Nephron progenitor cell (in vitro differentiated cells): ENCODE data around the gene OPN1LW.
A peak's percentile ranks its signal among the peaks of the same experiment; 100 is the strongest.

Source experiments
- DNase-seq: peaks from one replicate; pipeline ENCODE4 v3.0.0; 2021
- H3K27ac Mint-ChIP-seq: 2 replicates; pipeline ENCODE4 v1.8.0; 2021; ENCODE audit warnings: mild to moderate bottlenecking, moderate library complexity, mixed read lengths
- H3K27me3 Mint-ChIP-seq: 2 replicates; pipeline ENCODE4 v1.8.0; 2021; ENCODE audit warnings: mild to moderate bottlenecking, low read depth, mixed read lengths; ENCODE audit not compliant: poor library complexity
- H3K36me3 Mint-ChIP-seq: 2 replicates; pipeline ENCODE4 v1.8.0; 2021; ENCODE audit warnings: low read depth, mixed read lengths
- H3K4me1 Mint-ChIP-seq: 2 replicates; pipeline ENCODE4 v1.8.0; 2021; ENCODE audit warnings: mixed read lengths
- H3K4me3 Mint-ChIP-seq: 2 replicates; pipeline ENCODE4 v1.8.0; 2021; ENCODE audit warnings: mild to moderate bottlenecking, moderate library complexity, mixed read lengths
- H3K9me3 Mint-ChIP-seq: 2 replicates; pipeline ENCODE4 v1.8.0; 2021; ENCODE audit warnings: mild to moderate bottlenecking, moderate library complexity, mixed read lengths
- CTCF ChIP-seq: fragments of 200-600 bp; sonication (generic); IDR thresholded peaks from 2 replicates; pipeline ENCODE4 v1.5.0; 2021; ENCODE audit warnings: antibody characterized with exemption

Gene OPN1LW

GRCh38 chrX:154126101-154126500, 17.9 kb upstream of the OPN1LW start:
- no peak for TF ChIP-seq CTCF
- H3K4me3 Mint-ChIP-seq, result no peak overlapping the region
- H3K27ac Mint-ChIP-seq, result no peak overlapping the region
- H3K9me3 Mint-ChIP-seq, result peaks cover 48% of the 10 kb centered on the region
- DNase-seq, result no peak
- H3K4me1 Mint-ChIP-seq, result peaks cover 4% of the 10 kb centered on the region
- H3K27me3 Mint-ChIP-seq, result peaks cover 4% of the 10 kb centered on the region
- no peaks in the 10 kb centered on the region for H3K36me3 Mint-ChIP-seq

- H3K27me3 Mint-ChIP-seq, result peaks cover 13% of the 10 kb centered on the region
- no peak for DNase-seq
- peaks cover 56% of the 10 kb centered on the region for H3K9me3 Mint-ChIP-seq
- no peak overlapping the region for H3K27ac Mint-ChIP-seq
- no peak overlapping the region for H3K4me3 Mint-ChIP-seq
- no peak for TF ChIP-seq CTCF
- no peaks in the 10 kb centered on the region for H3K36me3 Mint-ChIP-seq
- peaks cover 11% of the 10 kb centered on the region for H3K4me1 Mint-ChIP-seq
Measured at GRCh38 chrX:154131955-154132354, 12.1 kb upstream of the OPN1LW start.

GRCh38 chrX:154132366-154132765, 11.7 kb upstream of the OPN1LW start:
- Mint-ChIP-seq H3K9me3 (peaks cover 55% of the 10 kb centered on the region), H3K27me3 (peaks cover 13% of the 10 kb centered on the region), H3K36me3 (no peaks in the 10 kb centered on the region), H3K27ac (no peak overlapping the region), H3K4me3 (no peak overlapping the region), H3K4me1 (peaks cover 11% of the 10 kb centered on the region)
- DNase-seq, result no peak
- no peak for TF ChIP-seq CTCF

GRCh38 chrX:154135458-154136229, 8.4 kb upstream of the OPN1LW start:
- Mint-ChIP-seq H3K27me3 (peaks cover 19% of the 10 kb centered on the region), H3K36me3 (no peaks in the 10 kb centered on the region), H3K9me3 (peaks cover 69% of the 10 kb centered on the region), H3K4me1 (peaks cover 11% of the 10 kb centered on the region), H3K4me3 (no peak overlapping the region), H3K27ac (no peak overlapping the region)
- no peak for DNase-seq
- TF ChIP-seq CTCF, result no peak

- Mint-ChIP-seq H3K27me3 (peaks cover 16% of the 10 kb centered on the region), H3K9me3 (peaks cover 71% of the 10 kb centered on the region), H3K27ac (no peak overlapping the region), H3K36me3 (no peaks in the 10 kb centered on the region), H3K4me1 (peaks cover 11% of the 10 kb centered on the region), H3K4me3 (peak overlapping the region; percentile 76)
- peak; percentile 82 for DNase-seq
- TF ChIP-seq CTCF, result peak; percentile 68
Measured at GRCh38 chrX:154136627-154137161, 7.3 kb upstream of the OPN1LW start.

GRCh38 chrX:154138857-154139256, 5.2 kb upstream of the OPN1LW start:
- Mint-ChIP-seq H3K27me3 (peaks cover 19% of the 10 kb centered on the region), H3K9me3 (peaks cover 78% of the 10 kb centered on the region), H3K4me3 (no peak overlapping the region), H3K27ac (no peak overlapping the region), H3K4me1 (peaks cover 11% of the 10 kb centered on the region), H3K36me3 (no peaks in the 10 kb centered on the region)
- no peak for TF ChIP-seq CTCF
- DNase-seq, result no peak
